ENCODE measurements around the gene ODAD4.
"Not testable (repeated sequence)": the region's sequence is repeated elsewhere in the genome, so short reads cannot be mapped to it uniquely, and the experiment has no call there.

The ODAD4 gene

GRCh38 chr17:41912925-41913324 lies 17.5 kb upstream of the ODAD4 start:
- no peak for DNase-seq (ENCODE audit: low read depth in 2 of 3, low spot score in 1 of 3)

GRCh38 chr17:41913798-41914197 lies 16.6 kb upstream of the ODAD4 start:
- no peak for DNase-seq (ENCODE audit: low read depth in 2 of 3, low spot score in 1 of 3)

- DNase-seq (ENCODE audit: low read depth in 2 of 3, low spot score in 1 of 3) = no peak
Measured at GRCh38 chr17:41914358-41914766, 16.1 kb upstream of the ODAD4 start.

GRCh38 chr17:41915020-41915419 lies 15.4 kb upstream of the ODAD4 start:
- no peak for DNase-seq (ENCODE audit: low read depth in 2 of 3, low spot score in 1 of 3)

- DNase-seq (ENCODE audit: low read depth in 2 of 3, low spot score in 1 of 3) = no peak
Measured at GRCh38 chr17:41915566-41915965, 14.9 kb upstream of the ODAD4 start.

GRCh38 chr17:41917192-41917591 lies 13.2 kb upstream of the ODAD4 start:
- no peak for DNase-seq (ENCODE audit: low read depth in 2 of 3, low spot score in 1 of 3)

GRCh38 chr17:41917679-41918313 lies 12.6 kb upstream of the ODAD4 start:
- peak in 1 of 3 donors; percentile 26 for DNase-seq (ENCODE audit: low read depth in 2 of 3, low spot score in 1 of 3)

GRCh38 chr17:41918314-41919164 lies 11.9 kb upstream of the ODAD4 start, which contains the start of gene ACLY:
ACLY (minus strand) TSS chr17:41918951; CDS start chr17:41913873, 5,078 bp downstream.
- peak; percentile 93 to 97 (median 93) for DNase-seq (ENCODE audit: low read depth in 2 of 3, low spot score in 1 of 3)

GRCh38 chr17:41919165-41919817 lies 11.1 kb upstream of the ODAD4 start:
- DNase-seq (ENCODE audit: low read depth in 2 of 3, low spot score in 1 of 3) = no peak

GRCh38 chr17:41919840-41920579 lies 10.4 kb upstream of the ODAD4 start:
- DNase-seq (ENCODE audit: low read depth in 2 of 3, low spot score in 1 of 3) = no peak

GRCh38 chr17:41920580-41920955 lies 9.8 kb upstream of the ODAD4 start:
- no peak for DNase-seq (ENCODE audit: low read depth in 2 of 3, low spot score in 1 of 3)

- DNase-seq (ENCODE audit: low read depth in 2 of 3, low spot score in 1 of 3) = no peak
Measured at GRCh38 chr17:41925991-41926590, 4.3 kb upstream of the ODAD4 start.

GRCh38 chr17:41928693-41929251 lies 1.6 kb upstream of the ODAD4 start:
- peak in 1 of 3 donors; percentile 8 for DNase-seq (ENCODE audit: low read depth in 2 of 3, low spot score in 1 of 3)

- DNase-seq (ENCODE audit: low read depth in 2 of 3, low spot score in 1 of 3) = not testable (repeated sequence)
Measured at GRCh38 chr17:41930833-41931156, 378 bp downstream of the ODAD4 start.

- DNase-seq (ENCODE audit: low read depth in 2 of 3, low spot score in 1 of 3) = not testable (repeated sequence)
Measured at GRCh38 chr17:41931715-41932114, 1.3 kb downstream of the ODAD4 start.

- DNase-seq (ENCODE audit: low read depth in 2 of 3, low spot score in 1 of 3) = no peak
Measured at GRCh38 chr17:41932816-41933389, 2.5 kb downstream of the ODAD4 start.

- no peak for DNase-seq (ENCODE audit: low read depth in 2 of 3, low spot score in 1 of 3)
Measured at GRCh38 chr17:41935641-41936040, 5.2 kb downstream of the ODAD4 start.

- DNase-seq (ENCODE audit: low read depth in 2 of 3, low spot score in 1 of 3) = no peak
Measured at GRCh38 chr17:41937970-41938954, 7.8 kb downstream of the ODAD4 start.

GRCh38 chr17:41939044-41939692 lies 8.8 kb downstream of the ODAD4 start:
- DNase-seq (ENCODE audit: low read depth in 2 of 3, low spot score in 1 of 3) = no peak
